Stimulated activated memory B cell treated with anti-CD40 and anti-IgM and Interleukin-4, amounts not matched to agents 10 μg/mL and 1 μg/mL and 100 μg/mL, for 72 hours (primary cell): Measurements from ENCODE around the gene SCRN2.
A peak's percentile ranks its signal among the peaks of the same experiment; 100 is the strongest.

Source experiments
- ATAC-seq: fragments of 150-1000 bp; cut with Tn5 transposase; 2 replicates; pipeline ENCODE4 v1.10.0; 2021
- H3K27ac Mint-ChIP-seq: one replicate; pipeline ENCODE4 v1.8.0; 2022; ENCODE audit warnings: mild to moderate bottlenecking, mixed read lengths
- H3K27me3 Mint-ChIP-seq: one replicate; pipeline ENCODE4 v1.8.0; 2022; ENCODE audit warnings: mixed read lengths
- H3K36me3 Mint-ChIP-seq: one replicate; pipeline ENCODE4 v1.8.0; 2022; ENCODE audit warnings: mixed read lengths
- H3K4me1 Mint-ChIP-seq: one replicate; pipeline ENCODE4 v1.8.0; 2022; ENCODE audit warnings: mixed read lengths
- H3K4me3 Mint-ChIP-seq: one replicate; pipeline ENCODE4 v1.8.0; 2022; ENCODE audit warnings: mild to moderate bottlenecking, moderate library complexity, mixed read lengths
- H3K9me3 Mint-ChIP-seq: one replicate; pipeline ENCODE4 v1.8.0; 2022; ENCODE audit warnings: mixed read lengths

SCRN2 gene

GRCh38 chr17:47792979-47793378 is 48.1 kb downstream of the SCRN2 start:
- no peaks in the 10 kb centered on the region for H3K9me3 Mint-ChIP-seq
- peaks cover 79% of the 10 kb centered on the region for H3K27me3 Mint-ChIP-seq
- no peak overlapping the region for H3K27ac Mint-ChIP-seq
- no peaks in the 10 kb centered on the region for H3K36me3 Mint-ChIP-seq
- no peak for ATAC-seq
- H3K4me3 Mint-ChIP-seq: no peak overlapping the region
- peaks cover 17% of the 10 kb centered on the region for H3K4me1 Mint-ChIP-seq

DNA sequence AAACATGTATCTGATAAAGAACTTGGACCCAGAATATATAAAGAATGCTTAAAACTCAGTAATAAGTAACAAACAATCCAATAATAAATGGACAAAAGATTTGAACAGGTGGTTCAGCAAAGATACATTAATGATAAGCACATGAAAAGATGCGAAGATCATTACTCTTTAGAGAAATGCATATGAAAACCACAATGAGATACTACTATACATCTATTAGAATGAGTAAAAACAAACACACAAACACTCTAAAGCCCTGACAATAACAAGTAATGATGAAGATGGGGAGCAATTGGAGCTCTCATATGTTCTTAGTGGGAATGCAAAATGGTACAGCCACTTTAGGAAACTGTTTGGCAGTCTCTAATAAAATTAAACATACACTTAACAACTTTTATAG is 48.6 kb downstream of the SCRN2 start:
- peaks cover 17% of the 10 kb centered on the region for H3K4me1 Mint-ChIP-seq
- no peak overlapping the region for H3K27ac Mint-ChIP-seq
- no peak overlapping the region for H3K4me3 Mint-ChIP-seq
- H3K9me3 Mint-ChIP-seq: no peaks in the 10 kb centered on the region
- no peak for ATAC-seq
- H3K36me3 Mint-ChIP-seq: no peaks in the 10 kb centered on the region
- peaks cover 79% of the 10 kb centered on the region for H3K27me3 Mint-ChIP-seq

DNA sequence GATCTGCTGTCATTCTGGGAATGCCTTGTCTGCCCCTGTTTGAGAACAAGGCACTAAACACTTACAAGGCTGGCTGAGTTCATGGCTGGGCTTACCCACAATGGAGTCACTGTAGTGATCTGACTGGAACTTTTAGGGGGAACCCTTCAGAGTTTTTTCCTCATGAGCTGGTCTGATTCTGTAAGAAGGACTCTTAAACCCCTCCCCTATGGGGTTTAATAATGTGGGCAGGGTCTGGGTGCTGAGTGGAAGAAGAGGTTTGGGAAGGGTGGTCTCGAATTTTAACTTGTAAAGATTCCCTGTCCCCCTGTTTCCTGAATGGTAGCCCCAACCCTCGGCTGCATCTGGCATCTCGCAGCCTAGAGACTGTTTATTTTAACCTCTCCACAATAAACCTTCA is 50.0 kb downstream of the SCRN2 start:
- H3K27me3 Mint-ChIP-seq: peaks cover 86% of the 10 kb centered on the region
- H3K4me1 Mint-ChIP-seq: peaks cover 17% of the 10 kb centered on the region
- no peaks in the 10 kb centered on the region for H3K9me3 Mint-ChIP-seq
- no peak overlapping the region for H3K27ac Mint-ChIP-seq
- ATAC-seq: no peak
- H3K36me3 Mint-ChIP-seq: no peaks in the 10 kb centered on the region
- H3K4me3 Mint-ChIP-seq: no peak overlapping the region

DNA sequence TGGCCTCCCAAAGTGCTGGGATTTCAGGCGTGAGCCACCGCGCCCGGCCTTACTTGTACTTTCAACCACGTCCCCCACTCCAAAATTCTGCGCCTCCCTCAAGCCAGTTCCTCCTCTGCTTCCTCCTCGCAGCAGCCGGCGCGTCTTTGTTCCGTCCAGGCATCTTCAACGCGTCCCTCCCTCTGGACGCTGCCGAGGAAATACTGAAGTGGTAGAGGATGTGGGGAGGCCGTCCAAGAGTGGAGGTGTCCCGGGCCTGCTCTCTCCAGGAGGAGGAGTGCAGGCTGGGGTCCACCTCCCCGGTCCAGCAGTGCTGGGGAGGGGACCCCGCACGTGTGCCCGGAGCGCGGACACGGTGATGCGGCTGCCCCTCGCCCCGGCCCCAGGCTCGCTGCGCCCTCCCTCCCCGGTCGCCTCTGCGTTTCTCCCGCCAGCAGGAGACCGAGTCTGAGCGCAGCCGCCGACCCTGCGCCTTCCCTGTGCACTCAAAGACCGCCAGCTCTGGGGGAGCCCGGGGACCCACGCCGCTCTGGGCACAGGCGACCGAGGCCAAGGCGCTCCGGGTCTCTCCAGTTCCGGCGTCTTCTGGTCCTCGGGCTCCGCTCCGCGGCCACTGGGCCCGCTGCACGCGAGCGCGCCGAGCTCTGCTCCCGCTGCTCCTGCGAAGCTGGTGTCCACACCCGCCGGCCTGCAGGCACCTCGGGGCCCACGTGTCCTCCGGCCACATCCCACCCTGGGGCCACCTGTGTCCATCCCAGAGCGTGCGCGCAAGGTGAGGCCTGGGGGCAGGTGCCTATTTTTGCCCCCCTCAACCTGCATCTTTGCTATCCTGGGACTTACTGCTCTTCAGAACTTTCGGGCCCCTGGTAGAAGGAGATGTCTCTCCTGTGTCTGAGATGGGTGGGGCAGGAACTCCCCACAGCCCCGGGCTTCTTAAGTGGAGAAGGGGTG is 51.2 kb downstream of the SCRN2 start:
- no peaks in the 10 kb centered on the region for H3K36me3 Mint-ChIP-seq
- peaks cover 17% of the 10 kb centered on the region for H3K4me1 Mint-ChIP-seq
- no peaks in the 10 kb centered on the region for H3K9me3 Mint-ChIP-seq
- peak; percentile 83 for ATAC-seq
- peaks cover 82% of the 10 kb centered on the region for H3K27me3 Mint-ChIP-seq
- H3K27ac Mint-ChIP-seq: no peak overlapping the region
- H3K4me3 Mint-ChIP-seq: peak overlapping the region; percentile 59
